ENCODE results near the gene MED9. TPM values are rescaled to one million over a fixed set of nuclear protein-coding genes. Genes with fewer than 3 reads are reported as not detected.

MED9 gene
- total and polyA plus RNA-seq, 9 of the 15 experiments (the other 6 are each of a cell fraction or from before 2014, with no cell fraction given) = 2.2 to 15.8 (median 12.7) TPM

- in situ Hi-C loops (cut with MboI) (no loop called here), intact Hi-C loops (cut with micrococcal nuclease) (loop anchor here (5.0 kb wide), 1 partner anchor 89 kb away; no protein-coding TSS in a partner anchor)
- H3K4me1 ChIP-seq (replicated peaks in 1 of 2; ENCODE audit: control insufficient read depth in 2 of 2, insufficient read depth in 2 of 2, low read length in 2 of 2) = peaks cover 0 to 3% of the 10 kb centered on the region in 2 experiments; a peak in 3 of 5 replicates
- H3K4me2 ChIP-seq (ENCODE audit: insufficient read depth, low read length) = no peak overlapping the region
- no peak overlapping the region; a peak in 1 of 4 replicates for H3K9ac ChIP-seq (ENCODE audit: insufficient read depth in 1 of 2, low read depth in 2 of 2, low read length in 2 of 2)
- POLR2A ChIA-PET = interaction anchor here (0.7 kb wide), 1 partner anchor 530 kb away, joined by 3 read pairs; no protein-coding TSS in a partner anchor
- H3K4me3 ChIP-seq = no peak overlapping the region
- no peaks in the 10 kb centered on the region; the same call in 1 of the 2 replicates for H3K9me3 ChIP-seq (replicated peaks; ENCODE audit: control insufficient read depth, insufficient read depth, low read depth, low read length)
- DNase-seq (ENCODE audit: extremely low read depth in 1 of 4, low spot score in 3 of 4) (no peak), ATAC-seq (no peak; the same call in 2 of the 3 replicates), FAIRE-seq (no peak)
- peaks cover 16 to 50% of the 10 kb centered on the region in 2 experiments; a peak in 4 of 5 replicates for H3K27me3 ChIP-seq (ENCODE audit: control insufficient read depth in 2 of 2, insufficient read depth in 2 of 2, low read length in 2 of 2)
- H4K20me1 ChIP-seq (replicated peaks; ENCODE audit: control insufficient read depth, insufficient read depth, low read length) = no peaks in the 10 kb centered on the region
- no TSS peak for BruUV-seq (replicated peaks)
- no peaks in the 10 kb centered on the region for H3K79me2 ChIP-seq (ENCODE audit: control insufficient read depth, insufficient read depth, low read length)
- WGBS (ENCODE audit: insufficient coverage, low coverage, missing lambda C conversion rate) = 7% methylated on average over 10 of the region's 12 CpGs
- CTCF ChIA-PET (ENCODE audit: low intra/inter-chr PET ratio) = no interaction called here
- no peaks in the 10 kb centered on the region for H3K36me3 ChIP-seq (ENCODE audit: control insufficient read depth, insufficient read depth, low read length)
- no peak overlapping the region for H2AFZ ChIP-seq (ENCODE audit: low read depth, low read length)
- H3K9me1 ChIP-seq (ENCODE audit: control insufficient read depth, insufficient read depth, low read length) = no peaks in the 10 kb centered on the region
- H3K27ac ChIP-seq (ENCODE audit: extremely low read depth, low read depth, low read length) = no peak overlapping the region
- TF ChIP-seq, protein P1, sequence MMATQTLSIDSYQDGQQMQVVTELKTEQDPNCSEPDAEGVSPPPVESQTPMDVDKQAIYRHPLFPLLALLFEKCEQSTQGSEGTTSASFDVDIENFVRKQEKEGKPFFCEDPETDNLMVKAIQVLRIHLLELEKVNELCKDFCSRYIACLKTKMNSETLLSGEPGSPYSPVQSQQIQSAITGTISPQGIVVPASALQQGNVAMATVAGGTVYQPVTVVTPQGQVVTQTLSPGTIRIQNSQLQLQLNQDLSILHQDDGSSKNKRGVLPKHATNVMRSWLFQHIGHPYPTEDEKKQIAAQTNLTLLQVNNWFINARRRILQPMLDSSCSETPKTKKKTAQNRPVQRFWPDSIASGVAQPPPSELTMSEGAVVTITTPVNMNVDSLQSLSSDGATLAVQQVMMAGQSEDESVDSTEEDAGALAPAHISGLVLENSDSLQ (IDR thresholded peaks at IDR 0.05) = peak; percentile 24; the same call in 1 of the 2 replicates
- TF ChIP-seq FOSL1 (tag; conservative IDR thresholded peaks at IDR 0.05) (0 out of 2 replicates have a peak, but pooled peaks have one; percentile 22), ARHGAP35 (IDR thresholded peaks at IDR 0.05; ENCODE audit: partially characterized antibody) (no peak), NR1H2 (CRISPR knock-in tag; IDR thresholded peaks at IDR 0.05) (no peak), CEBPG (CRISPR knock-in tag; IDR thresholded peaks at IDR 0.05) (no peak), CEBPG (tag; conservative IDR thresholded peaks at IDR 0.05 in 1 of 2, IDR thresholded peaks at IDR 0.05 in 1 of 2) (peak in 1 of 2 experiments; percentile 40; a peak in 1 of 4 replicates), PHF20 (IDR thresholded peaks at IDR 0.05; ENCODE audit: partially characterized antibody) (no peak), SRF (CRISPR knock-in tag; IDR thresholded peaks at IDR 0.05) (peak in 1 of 2 experiments; percentile 63; a peak in 1 of 4 replicates), GABPA (tag; conservative IDR thresholded peaks at IDR 0.05; ENCODE audit: low read depth) (peak; percentile 45)
- TF ChIP-seq, protein P2, sequence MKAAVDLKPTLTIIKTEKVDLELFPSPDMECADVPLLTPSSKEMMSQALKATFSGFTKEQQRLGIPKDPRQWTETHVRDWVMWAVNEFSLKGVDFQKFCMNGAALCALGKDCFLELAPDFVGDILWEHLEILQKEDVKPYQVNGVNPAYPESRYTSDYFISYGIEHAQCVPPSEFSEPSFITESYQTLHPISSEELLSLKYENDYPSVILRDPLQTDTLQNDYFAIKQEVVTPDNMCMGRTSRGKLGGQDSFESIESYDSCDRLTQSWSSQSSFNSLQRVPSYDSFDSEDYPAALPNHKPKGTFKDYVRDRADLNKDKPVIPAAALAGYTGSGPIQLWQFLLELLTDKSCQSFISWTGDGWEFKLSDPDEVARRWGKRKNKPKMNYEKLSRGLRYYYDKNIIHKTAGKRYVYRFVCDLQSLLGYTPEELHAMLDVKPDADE (conservative IDR thresholded peaks at IDR 0.05; ENCODE audit: control insufficient read depth, low read depth, low read length) = no peak
- TF ChIP-seq, protein P3, sequence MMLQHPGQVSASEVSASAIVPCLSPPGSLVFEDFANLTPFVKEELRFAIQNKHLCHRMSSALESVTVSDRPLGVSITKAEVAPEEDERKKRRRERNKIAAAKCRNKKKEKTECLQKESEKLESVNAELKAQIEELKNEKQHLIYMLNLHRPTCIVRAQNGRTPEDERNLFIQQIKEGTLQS (IDR thresholded peaks at IDR 0.05) = peak; percentile 13; the same call in 1 of the 2 replicates
- TF ChIP-seq, protein P3 (CRISPR knock-in tag; conservative IDR thresholded peaks at IDR 0.05) = no peak
- TF ChIP-seq, protein P4, sequence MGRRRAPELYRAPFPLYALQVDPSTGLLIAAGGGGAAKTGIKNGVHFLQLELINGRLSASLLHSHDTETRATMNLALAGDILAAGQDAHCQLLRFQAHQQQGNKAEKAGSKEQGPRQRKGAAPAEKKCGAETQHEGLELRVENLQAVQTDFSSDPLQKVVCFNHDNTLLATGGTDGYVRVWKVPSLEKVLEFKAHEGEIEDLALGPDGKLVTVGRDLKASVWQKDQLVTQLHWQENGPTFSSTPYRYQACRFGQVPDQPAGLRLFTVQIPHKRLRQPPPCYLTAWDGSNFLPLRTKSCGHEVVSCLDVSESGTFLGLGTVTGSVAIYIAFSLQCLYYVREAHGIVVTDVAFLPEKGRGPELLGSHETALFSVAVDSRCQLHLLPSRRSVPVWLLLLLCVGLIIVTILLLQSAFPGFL (CRISPR knock-in tag; IDR thresholded peaks at IDR 0.05) = no peak
Observed at GRCh38 chr17:17445925-17446665, 30.7 kb upstream of the MED9 start.

All from K562 (cell line).